Body of pancreas (tissue), 4 donors: Measurements from ENCODE around the gene EPB41. TPM values are rescaled to one million over a fixed set of nuclear protein-coding genes. Genes with fewer than 3 reads are reported as not detected.
"Not testable (repeated sequence)": the region's sequence is repeated elsewhere in the genome, so short reads cannot be mapped to it uniquely, and the experiment has no call there.

Source experiments
- ATAC-seq: fragments of 150-250 bp; one replicate; pipeline ENCODE4 v1.9.1; 2016
- DNase-seq, 4 donors: peaks; one replicate each; pipeline ENCODE4 v3.0.0-alpha.2; 2019
- H3K27ac ChIP-seq, 4 donors: fragments of 200-600 bp; sonication (generic); 1 replicate in 3 of 4; 2 replicates in 1 of 4; pipeline versions ENCODE4 v1.5.1 to v1.6.1; 2016 to 2019; ENCODE audit warnings: mild to moderate bottlenecking in 1 of 4, mixed read lengths in 1 of 4, moderate library complexity in 1 of 4
- H3K27me3 ChIP-seq, 2 donors: fragments of 200-600 bp; sonication (generic); one replicate each; pipeline ENCODE4 v1.6.0; 2016; ENCODE audit warnings: mild to moderate bottlenecking in 1 of 2
- H3K36me3 ChIP-seq, 2 donors: fragments of 200-600 bp; sonication (generic); replicated peaks in 1 of 2; 2 replicates each; pipeline ENCODE4 v1.5.1; 2016; ENCODE audit warnings: low read depth in 2 of 2; ENCODE audit not compliant: insufficient read depth in 1 of 2
- H3K4me1 ChIP-seq: fragments of 200-600 bp; sonication (generic); one replicate; pipeline ENCODE4 v1.6.0; 2016
- H3K4me3 ChIP-seq, 2 donors: fragments of 200-600 bp; sonication (generic); 1 replicate in 1 of 2; 2 replicates in 1 of 2; pipeline ENCODE4 v1.5.1; 2016 to 2019
- H3K9me3 ChIP-seq, 3 donors: fragments of 200-600 bp; sonication (generic); 1 replicate in 2 of 3; 2 replicates in 1 of 3; pipeline ENCODE4 v1.5.1; 2016
- CTCF ChIP-seq, 7 experiments: fragments of 450-650 bp in 4 of 7; fragments of 200-600 bp in 3 of 7; sonication (generic) in 3 of 7; IDR thresholded peaks; one replicate each; pipeline ENCODE4 v1.5.1; 2016 to 2019; ENCODE audit warnings: antibody characterized with exemption in 7 of 7
- POLR2A ChIP-seq, 3 donors: fragments of 450-650 bp; IDR thresholded peaks; one replicate each; pipeline ENCODE4 v1.6.1; 2016; ENCODE audit warnings: antibody characterized with exemption in 3 of 3, mild to moderate bottlenecking in 2 of 3
- WGBS, 2 donors: methylation state at CpG; one replicate each; pipeline ENCODE4 v1.1.5; 2017; 5-methylcytosine and 5-hydroxymethylcytosine counted together
- intact Hi-C: fragments of 100-400 bp; cut with DNase I; formaldehyde crosslinking; loops from one replicate; pipeline ENCODE4 v1.15.1; 2023
- total RNA-seq, 2 donors: library from RNA; depleted of rRNA; stranded (reverse); fragments of >200 nt; gene quantifications; one replicate each; pipeline ENCODE4 v1.1.0, GENCODE V29; 2016

The EPB41 gene
- total RNA-seq, 2 donors from 2014 or later, result 45.8 to 54.7 TPM

- intact Hi-C loops, result no loop called here
- no peak overlapping the region for H3K4me3 ChIP-seq
- 89 to 90% methylated on average over 4 of the region's 5 CpGs for WGBS, 2 donors
- H3K27me3 ChIP-seq, result no peaks in the 10 kb centered on the region
- no peaks in the 10 kb centered on the region for H3K9me3 ChIP-seq
- H3K4me1 ChIP-seq, result peaks cover 6% of the 10 kb centered on the region
- no peak overlapping the region for H3K27ac ChIP-seq
- DNase-seq, result no peak
- no peaks in the 10 kb centered on the region for H3K36me3 ChIP-seq
- ATAC-seq, result no peak
- TF ChIP-seq POLR2A (IDR thresholded peaks at IDR 0.05), result no peak
- TF ChIP-seq CTCF (IDR thresholded peaks at IDR 0.05), result no peak
Measured at GRCh38 chr1:28935293-28935692, 20.9 kb downstream of the EPB41 start.

GRCh38 chr1:28936094-28936493 lies 21.7 kb downstream of the EPB41 start:
- no peaks in the 10 kb centered on the region for H3K9me3 ChIP-seq
- H3K4me3 ChIP-seq, result no peak overlapping the region
- no peaks in the 10 kb centered on the region for H3K27me3 ChIP-seq
- DNase-seq (no peak), ATAC-seq (no peak)
- H3K4me1 ChIP-seq, result peaks cover 6% of the 10 kb centered on the region
- intact Hi-C loops, result no loop called here
- no peaks in the 10 kb centered on the region for H3K36me3 ChIP-seq
- TF ChIP-seq CTCF (IDR thresholded peaks at IDR 0.05) (no peak), POLR2A (IDR thresholded peaks at IDR 0.05) (no peak)
- no peak overlapping the region for H3K27ac ChIP-seq
- 92 to 94% methylated on average over 1 of the region's 1 CpG for WGBS, 2 donors

- TF ChIP-seq CTCF (IDR thresholded peaks at IDR 0.05) (no peak), POLR2A (IDR thresholded peaks at IDR 0.05) (no peak)
- H3K36me3 ChIP-seq, result no peaks in the 10 kb centered on the region
- H3K27ac ChIP-seq, result no peak overlapping the region
- H3K9me3 ChIP-seq, result no peaks in the 10 kb centered on the region
- no peak for DNase-seq
- no peaks in the 10 kb centered on the region for H3K27me3 ChIP-seq
- peaks cover 6% of the 10 kb centered on the region for H3K4me1 ChIP-seq
- H3K4me3 ChIP-seq, result no peak overlapping the region
- intact Hi-C loops, result no loop called here
- ATAC-seq, result no peak
Measured at GRCh38 chr1:28936528-28936927, 22.2 kb downstream of the EPB41 start.

GRCh38 chr1:28943581-28943980 lies 29.2 kb downstream of the EPB41 start:
- ATAC-seq, H3K4me1 ChIP-seq, H3K9me3 ChIP-seq, intact Hi-C loops, H3K4me3 ChIP-seq, H3K27ac ChIP-seq, DNase-seq, H3K36me3 ChIP-seq, H3K27me3 ChIP-seq: not testable (repeated sequence)
- WGBS, 2 donors, result 81 to 89% methylated on average over 3 of the region's 3 CpGs

- no peak for DNase-seq
- intact Hi-C loops, result no loop called here
- H3K9me3 ChIP-seq, result no peaks in the 10 kb centered on the region
- ATAC-seq, result peak; percentile 40
- no peak overlapping the region for H3K27ac ChIP-seq
- H3K4me3 ChIP-seq, result no peak overlapping the region
- H3K27me3 ChIP-seq, result no peaks in the 10 kb centered on the region
- WGBS, 2 donors, result 32 to 50% methylated on average over 1 of the region's 1 CpG
- H3K4me1 ChIP-seq, result peaks cover 10% of the 10 kb centered on the region
- H3K36me3 ChIP-seq, result no peaks in the 10 kb centered on the region
- no peak for TF ChIP-seq CTCF (IDR thresholded peaks at IDR 0.05)
Measured at GRCh38 chr1:28950006-28950405, 35.6 kb downstream of the EPB41 start.
